NCI-H446 (cell line): ENCODE data around the gene PLEKHA6.

Experiments used
- DNase-seq, 2 experiments: peaks; one replicate each; lab custom pipeline; 2025; lab: John Stamatoyannopoulos, UW

The PLEKHA6 gene

DNA sequence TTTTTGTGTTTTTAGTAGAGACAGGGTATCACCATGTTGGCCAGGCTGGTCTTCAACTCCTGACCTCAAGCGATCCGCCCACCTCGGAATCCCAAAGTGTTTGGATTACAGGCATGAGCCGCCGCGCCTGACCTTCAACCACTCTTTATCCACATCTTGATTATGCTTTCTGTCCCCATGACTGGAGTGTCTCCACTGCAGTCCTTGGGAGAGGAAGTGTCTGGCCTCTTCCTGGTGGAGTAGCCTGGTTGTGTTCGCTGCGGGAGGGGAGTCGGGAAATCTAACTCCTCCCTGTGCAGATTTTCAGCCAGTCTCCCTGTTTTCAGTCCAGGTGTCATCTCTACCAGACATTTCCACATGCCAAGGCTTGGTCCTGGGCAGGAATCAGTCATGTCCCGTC lies 173.1 kb downstream of the PLEKHA6 start:
- DNase-seq: no peak

DNA sequence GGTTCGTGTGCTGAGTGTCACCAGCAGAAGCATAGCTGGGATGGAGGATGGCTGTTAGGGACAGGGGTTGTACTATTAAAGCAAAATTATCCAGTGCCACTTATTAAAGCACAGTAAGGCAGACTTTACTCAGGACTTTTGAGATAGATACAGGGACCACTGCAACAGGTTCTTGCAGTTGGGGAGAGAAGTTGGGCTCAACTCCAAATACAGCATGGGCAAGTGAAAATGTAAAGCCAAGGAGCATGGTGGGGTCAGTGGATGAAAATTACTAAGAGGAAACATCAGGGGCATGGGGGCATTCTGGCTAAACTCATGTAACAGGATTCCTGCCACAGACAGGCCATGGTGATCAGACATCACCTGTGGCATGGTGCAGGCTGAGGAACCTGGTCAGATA lies 178.6 kb downstream of the PLEKHA6 start:
- DNase-seq: no peak

DNA sequence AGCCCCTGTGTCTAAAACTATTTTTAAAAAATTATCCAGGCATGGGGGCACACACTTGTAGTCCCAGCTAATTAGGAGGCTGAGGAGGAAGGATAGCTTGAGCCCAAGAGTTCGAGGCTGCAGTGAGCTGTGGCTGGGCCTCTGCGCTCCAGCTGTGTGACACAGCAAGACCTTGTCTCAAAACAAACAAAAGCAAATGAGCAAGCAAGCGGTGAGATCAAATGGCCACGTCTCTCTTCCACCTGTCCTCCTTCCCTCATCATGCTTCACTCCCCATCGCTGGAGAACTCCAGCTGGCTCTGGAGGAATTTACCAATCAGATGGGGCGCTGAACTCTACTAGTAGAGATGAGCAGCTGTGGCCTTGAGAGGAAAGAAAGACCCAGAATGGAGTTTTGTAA lies 179.6 kb downstream of the PLEKHA6 start:
- DNase-seq: no peak

DNA sequence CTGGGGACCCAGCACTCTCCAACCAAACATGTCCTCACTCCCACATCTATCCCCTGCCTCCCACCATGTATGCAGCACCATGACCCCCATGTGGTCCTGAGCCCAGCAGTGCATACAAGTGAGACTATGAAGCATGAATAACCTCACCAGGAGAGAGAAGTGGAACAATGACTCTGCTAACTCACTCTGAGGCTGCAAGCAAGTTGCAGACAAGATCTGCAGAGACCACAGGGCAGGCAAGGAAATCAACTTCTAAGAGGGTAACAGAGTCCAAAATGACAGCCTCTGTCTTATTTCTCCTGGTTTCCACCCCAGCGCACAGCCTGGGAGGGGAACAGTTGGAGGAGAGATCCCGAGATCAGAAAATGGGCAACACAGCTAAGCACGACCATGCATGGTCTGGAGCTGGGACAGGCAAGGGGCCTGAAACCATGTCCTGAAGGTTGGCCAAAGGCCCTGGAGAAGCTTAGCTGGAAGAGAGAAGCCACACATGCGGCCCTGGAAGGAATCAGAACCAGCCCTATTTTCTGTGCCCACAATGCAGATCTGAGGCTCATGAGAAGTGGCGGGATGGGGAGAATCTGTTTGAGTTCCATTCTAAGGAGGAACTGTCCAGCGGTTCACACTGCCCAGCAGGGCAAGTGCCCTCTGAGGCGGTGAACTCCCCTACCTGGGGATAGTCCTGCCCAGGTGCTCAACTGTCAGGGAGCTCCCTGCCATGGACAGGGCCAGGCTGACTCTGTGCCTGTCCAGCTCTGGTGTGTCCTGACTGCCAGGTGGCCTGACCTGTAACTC lies 181.0 kb downstream of the PLEKHA6 start:
- no peak for DNase-seq

DNA sequence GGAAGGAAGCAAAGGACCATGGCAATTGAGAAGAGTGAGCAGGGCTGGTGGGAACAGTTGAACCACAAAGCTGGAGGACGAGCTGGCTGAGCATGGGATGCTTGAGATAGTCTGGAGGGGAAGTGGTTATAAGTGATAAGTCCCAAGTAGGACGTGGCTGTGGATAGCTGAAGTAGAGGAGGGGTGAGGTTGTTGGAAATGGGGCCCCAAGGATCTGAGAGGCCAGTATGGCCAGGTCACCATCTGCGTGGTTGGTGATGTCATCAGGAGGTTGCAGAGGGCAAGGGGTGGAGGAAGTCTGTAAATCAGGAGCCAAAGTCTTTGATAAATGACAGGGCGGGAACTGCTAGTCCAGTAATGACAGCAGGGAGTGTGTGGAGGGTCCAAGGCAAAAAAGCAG lies 182.6 kb downstream of the PLEKHA6 start:
- no peak for DNase-seq

DNA sequence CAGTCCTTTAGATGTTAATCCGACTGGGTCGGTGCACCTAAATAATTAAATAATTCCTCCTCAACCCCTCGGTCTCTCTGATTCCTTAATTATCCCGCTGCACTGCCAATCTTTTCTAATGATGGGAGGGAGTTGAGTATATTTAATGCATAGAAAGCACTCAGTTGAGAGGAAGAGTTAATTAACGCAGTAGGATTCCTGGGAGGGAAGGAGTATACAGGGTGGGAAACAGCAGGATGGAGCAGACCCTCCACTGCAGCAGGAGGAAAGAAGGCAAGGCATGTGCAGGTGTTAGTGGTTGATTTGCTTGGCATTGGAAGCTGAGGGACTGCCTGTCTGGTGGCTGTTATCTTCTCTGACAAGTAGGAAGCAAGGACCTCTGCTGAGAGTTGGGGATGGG lies 183.7 kb downstream of the PLEKHA6 start:
- DNase-seq: no peak

DNA sequence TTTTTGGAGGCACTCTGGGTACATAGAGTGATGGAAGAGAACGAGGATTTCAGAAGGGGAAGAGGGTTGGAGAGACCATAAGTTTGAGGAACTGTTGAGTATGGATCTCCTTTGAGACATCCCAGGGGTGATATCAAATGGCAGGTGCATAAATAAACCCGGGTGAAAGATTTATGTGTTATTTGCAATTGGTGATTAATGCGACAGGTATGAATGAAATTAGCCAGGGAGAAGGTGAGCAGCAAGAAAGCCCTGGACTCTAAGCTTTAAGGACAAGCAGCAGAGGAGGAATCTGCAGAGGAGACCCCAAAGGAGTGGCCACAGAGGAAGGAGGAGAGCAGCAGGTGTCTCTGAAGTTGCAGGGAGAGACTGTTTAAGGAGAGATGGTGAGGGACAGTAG lies 184.8 kb downstream of the PLEKHA6 start:
- DNase-seq: no peak

DNA sequence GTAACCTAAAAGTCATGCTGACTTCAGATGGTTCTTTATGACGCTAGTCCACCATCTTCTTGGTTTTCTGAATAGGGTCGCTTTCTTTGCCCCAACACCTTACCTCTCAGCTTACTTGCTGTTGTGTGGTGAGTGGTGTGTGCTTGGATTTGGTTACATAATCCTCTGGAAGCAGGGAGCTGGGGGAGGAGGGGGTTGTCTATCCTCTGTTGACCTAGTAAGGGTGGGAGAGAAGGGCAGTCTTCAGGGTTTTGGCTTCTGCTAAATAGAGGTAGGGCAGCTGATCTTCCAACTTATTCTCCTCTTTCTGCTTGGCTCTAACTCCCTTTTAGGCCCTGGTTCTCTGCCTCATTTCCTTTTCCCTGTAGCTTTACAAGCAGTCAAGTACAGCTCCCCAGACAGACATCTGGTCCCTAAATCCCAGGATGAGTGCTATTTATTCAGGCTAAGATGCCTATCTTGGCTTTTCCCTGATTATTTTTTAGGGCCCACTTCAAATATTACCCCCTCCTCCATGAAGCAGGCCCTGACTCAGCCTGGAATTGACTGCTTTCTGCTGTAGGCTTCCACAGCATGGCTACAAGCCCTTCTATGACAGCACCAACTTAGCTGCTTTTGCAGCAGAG lies 187.2 kb downstream of the PLEKHA6 start:
- no peak for DNase-seq

DNA sequence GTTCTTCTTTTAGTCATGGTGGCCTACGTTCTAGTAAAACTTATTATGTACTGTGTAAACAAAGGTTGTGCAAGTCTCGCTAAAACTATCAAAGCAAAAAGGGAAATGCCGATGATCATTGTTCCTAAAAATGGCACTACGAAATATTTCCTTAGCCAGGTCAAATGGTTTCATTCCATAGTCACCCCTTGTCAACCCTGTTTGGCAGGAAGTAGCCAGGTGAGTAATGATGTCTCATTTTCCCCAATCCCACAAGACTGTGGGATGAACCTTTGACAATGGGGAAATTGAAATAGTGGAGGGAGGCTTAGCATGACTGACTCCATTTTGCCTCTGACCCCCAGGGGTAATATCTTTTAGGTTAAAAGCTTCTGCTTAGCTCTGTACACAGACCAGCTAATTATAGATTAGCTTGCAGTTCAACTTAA lies 188.0 kb downstream of the PLEKHA6 start:
- no peak for DNase-seq

DNA sequence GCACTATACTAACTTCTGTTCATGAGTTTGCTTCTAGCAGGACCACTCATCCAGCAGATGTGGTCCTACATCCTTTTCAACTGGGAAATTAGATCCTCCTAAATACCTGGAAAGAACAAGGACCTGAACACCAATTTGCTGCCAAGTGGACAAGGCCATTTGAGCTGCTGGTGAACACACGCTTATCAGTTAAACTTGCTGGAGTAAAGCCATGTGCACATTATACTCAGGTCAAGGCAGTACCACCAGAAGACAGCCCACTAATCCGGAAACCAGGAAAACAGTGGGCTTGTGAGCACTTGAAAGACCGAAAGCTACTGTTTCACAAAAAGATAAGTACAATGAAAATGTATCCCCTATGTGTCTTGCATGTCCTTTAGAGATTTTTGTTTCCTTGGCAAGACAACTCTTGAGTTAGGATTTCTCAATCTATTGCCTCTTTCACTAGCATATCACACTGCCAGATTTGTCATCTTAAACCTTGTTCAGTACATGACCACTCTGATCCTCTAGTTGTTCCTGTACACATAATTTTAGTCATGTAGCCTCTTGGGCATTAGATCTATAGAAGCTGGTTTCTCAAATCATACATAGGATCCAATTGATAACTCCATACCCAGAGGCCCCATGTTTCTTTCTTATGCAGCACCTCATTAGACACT lies 189.1 kb downstream of the PLEKHA6 start:
- DNase-seq: no peak

DNA sequence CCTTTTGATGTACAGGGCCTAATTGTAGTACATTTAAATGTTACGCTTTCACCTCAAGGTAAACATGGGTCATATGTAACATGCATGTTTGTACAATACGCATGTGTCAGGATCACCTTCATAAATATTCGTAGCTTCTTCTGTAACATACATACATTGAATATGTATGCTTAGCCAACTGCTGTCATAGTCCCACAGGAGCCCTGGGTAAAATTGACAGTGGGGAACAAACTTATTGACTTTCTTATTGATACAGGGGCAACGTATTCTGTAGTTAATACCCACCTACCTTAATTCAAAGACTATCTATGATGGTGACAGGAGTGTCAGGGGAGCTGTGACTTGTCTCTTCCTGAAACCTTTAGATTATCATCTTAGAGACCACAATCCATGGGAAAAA lies 189.9 kb downstream of the PLEKHA6 start:
- DNase-seq: no peak
